LNCAP (cell line): ENCODE measurements around the gene UTS2R.

Experiments
- TF ChIP-seq, protein P1 (sequence below): fragments of 450-650 bp; IDR thresholded peaks from 2 replicates; pipeline ENCODE4 v1.5.1; 2017; ENCODE audit warnings: mild to moderate bottlenecking

The UTS2R gene

DNA sequence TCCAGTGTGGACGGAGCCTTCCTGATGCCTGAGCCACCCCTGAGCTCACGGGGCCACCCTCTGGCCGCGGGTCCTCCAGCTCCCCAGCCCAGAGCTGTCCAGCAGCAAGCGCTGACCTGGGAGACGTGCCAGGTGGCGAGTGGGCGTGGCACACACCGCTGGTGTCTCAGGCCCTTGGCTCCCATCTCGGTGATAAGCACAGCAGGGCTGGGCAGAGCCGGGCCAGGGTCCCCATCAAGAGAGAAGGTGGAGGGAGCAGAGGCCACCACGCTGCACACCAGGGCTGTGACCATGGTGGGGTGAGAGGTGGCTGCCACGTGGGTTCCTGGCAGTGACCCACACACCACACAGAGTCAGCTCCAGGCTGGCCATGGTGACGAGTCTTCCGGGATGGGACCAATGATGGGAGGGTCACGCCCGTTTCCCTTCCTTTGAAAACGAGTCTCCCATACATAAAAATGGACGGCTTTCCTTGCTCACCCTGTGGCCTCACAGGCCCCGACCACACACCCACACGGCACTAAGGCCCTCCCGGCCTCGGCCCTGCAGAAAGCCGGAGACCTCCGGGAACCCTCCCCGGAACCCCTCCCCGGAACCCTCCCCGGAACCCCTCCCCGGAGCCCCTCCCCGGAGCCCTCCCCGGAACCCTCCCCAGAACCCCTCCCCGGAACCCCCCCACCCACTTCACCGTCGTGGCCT is 16.8 kb downstream of the UTS2R start:
- TF ChIP-seq, protein P1, sequence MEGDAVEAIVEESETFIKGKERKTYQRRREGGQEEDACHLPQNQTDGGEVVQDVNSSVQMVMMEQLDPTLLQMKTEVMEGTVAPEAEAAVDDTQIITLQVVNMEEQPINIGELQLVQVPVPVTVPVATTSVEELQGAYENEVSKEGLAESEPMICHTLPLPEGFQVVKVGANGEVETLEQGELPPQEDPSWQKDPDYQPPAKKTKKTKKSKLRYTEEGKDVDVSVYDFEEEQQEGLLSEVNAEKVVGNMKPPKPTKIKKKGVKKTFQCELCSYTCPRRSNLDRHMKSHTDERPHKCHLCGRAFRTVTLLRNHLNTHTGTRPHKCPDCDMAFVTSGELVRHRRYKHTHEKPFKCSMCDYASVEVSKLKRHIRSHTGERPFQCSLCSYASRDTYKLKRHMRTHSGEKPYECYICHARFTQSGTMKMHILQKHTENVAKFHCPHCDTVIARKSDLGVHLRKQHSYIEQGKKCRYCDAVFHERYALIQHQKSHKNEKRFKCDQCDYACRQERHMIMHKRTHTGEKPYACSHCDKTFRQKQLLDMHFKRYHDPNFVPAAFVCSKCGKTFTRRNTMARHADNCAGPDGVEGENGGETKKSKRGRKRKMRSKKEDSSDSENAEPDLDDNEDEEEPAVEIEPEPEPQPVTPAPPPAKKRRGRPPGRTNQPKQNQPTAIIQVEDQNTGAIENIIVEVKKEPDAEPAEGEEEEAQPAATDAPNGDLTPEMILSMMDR = peak; percentile 24

DNA sequence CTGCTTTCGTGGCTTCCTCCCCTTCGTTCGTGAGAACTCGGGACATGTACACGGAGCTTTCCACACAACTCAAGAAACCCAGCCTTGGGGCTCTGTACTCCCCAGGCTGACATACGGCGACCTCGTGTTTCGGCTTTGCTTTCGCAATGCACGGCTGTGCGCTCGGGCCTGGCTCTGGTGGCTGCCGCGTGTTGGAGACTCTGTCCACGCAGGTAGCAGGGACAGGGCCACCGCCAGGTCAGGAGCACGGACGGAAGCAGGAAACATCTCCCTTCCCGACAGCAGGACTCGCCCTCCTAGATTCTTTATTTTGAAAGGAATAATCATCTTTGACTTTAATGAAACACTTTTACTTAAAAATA is 17.3 kb downstream of the UTS2R start:
- TF ChIP-seq, protein P1 = no peak

DNA sequence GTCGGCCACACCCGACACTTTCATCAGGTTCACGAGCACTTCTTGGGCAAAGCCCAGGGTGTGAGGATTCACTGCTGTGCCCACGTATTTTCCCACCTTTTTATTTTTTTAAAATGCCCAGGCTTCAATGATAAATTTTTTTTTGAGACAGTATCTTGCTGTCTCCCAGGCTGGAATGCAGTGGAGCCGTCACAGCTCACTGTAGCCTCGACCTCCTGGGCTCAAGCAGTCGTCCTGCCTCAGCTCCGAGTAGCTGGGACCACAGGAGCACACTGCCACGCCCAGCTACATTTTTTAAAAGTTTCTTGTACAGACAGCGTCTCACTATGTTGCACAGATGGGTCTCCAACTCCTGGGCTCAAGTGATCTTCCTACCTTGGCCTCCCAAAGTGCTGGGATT is 17.8 kb downstream of the UTS2R start:
- TF ChIP-seq, protein P1 = no peak

DNA sequence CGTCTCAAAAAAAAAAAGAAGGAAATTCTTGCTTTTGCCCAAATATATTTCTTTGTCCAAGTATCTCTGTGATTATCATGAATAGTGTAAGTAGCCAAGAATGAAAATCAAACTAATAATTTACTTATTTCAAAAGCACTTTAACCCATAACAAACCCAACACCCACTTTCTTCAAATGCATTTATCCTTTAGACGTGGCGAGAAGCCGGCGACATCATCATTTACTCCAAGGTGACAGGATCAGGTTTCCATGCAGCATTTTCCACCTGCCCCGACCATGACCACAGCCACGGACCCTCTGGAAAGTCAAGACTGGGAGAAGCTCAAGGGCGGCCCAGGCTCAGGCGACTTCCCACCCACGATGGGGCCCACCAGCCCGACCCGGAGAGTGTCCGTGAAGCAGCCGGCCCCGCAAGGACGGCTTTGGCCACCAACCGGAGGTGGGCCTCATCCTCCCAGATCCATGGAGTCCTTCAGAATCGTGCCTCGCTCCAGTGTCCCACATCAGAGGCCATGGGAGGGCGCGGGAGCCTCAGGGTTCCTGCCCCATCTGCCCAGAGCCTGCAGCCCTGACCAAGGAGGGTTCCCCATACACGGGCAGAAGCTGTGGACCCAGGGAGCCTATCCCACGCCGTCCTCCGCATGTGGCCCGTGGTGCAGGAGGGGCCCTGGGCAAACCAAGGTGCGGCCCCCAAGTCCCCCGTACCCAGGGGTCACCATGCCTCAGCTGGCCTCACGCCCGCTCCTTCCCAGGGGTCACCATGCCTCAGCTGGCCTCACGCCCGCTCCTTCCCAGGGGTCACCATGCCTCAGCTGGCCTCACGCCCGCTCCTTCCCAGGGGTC is 18.7 kb downstream of the UTS2R start:
- TF ChIP-seq, protein P1 = no peak

DNA sequence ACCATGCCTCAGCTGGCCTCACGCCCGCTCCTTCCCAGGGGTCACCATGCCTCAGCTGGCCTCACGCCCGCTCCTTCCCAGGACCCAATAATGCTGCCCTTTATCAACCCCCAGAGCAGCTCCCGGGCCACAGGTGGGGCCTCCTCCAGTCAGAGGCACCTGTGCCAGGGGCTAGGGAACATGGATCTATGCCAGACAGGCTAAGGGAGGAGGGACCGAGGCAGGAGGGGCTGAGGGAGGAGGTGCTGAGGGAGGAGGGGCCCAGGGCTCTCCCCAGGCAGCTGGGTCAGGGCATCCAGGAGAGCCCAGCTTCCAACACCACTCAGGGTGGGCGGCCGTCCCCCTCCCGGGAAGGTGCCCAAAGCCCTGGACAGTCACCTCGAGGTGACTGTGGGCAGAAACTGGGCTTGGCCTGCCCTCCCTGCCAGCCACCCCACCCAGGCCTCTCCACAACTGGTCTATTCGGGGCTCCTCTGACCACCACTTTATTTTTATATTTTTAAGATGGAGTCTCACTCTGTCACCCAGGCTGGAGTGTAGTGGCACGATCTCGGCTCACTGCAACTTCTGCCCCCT is 19.4 kb downstream of the UTS2R start:
- TF ChIP-seq, protein P1 = no peak

DNA sequence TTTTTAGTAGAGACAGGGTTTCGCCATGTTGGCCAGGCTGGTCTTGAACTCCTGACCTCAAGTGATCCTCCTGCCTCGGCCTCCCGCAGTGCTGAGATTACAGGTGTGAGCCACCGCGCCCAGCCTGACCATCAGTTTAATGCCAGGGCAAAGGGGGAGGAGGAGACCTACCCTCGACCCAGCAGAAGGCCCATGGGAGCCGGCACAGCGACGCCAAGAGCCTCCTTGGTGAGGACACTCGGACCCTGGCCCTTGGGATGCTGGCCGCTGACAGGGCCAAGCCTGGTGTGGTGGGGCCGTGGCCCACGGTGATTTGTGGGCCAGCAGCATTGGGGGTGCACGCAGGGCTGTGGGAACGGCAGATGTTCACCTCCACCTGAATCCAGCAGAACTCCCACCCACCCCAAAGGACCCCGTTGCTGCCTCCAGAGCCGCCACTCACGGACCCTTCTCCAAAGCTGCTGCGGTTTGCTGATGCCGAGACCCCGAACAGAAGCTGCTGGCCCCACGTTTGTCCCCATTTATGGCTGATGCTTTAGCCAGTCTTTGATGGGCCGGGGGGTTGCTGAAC is 20.0 kb downstream of the UTS2R start:
- TF ChIP-seq, protein P1 = no peak

DNA sequence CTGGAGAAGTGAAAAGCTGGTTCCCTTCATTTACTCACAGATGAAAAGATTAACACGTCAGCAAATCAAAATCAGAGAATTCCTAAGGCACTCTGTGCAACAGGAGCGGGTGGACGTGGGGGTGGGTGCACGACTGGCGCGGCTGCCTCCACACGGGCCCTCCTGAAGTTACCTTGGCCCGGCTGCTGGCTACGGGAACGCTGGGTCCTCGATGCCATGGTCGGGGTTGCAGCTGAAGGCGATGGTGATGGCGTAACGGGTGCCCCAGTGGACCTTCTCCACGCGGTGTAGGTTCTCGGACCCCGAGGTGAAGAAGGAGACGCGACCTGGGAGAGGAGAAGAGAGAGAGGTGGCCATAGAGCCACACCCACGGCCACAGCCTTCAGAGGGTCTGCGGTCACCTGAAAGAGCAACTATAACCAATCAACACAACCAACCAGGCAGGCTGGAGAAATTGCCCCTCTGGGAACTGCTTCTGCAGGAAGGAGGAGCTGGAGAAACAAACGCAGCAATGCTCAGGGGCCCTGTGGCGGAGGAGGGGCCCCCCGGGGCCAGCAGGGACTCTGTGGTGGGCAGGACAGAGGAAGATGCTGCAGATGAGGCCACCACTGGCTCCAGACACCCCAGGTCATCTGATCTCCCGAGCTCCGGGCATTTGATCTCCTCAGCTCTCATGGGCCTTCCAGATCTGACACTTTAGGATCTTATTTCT is 20.8 kb downstream of the UTS2R start:
- TF ChIP-seq, protein P1 = no peak
